ENCODE results near the gene PCNX4. TPM values are rescaled to one million over a fixed set of nuclear protein-coding genes. Genes with fewer than 3 reads are reported as not detected.
A peak's percentile ranks its signal among the peaks of the same experiment; 100 is the strongest.

Gene PCNX4
- polyA plus RNA-seq, 4 donors = 3.0 to 45.0 (median 9.0) TPM

GRCh38 chr14:60210703-60211102 lies 119.0 kb downstream of the PCNX4 start:
- WGBS, 3 donors = 74 to 81% (median 81%) methylated on average over 1 of the region's 1 CpG
- H3K9me3 ChIP-seq (ENCODE audit: control insufficient read depth in 2 of 2, insufficient read depth in 1 of 2, low read depth in 1 of 2, low read length in 1 of 2) = no peaks in the 10 kb centered on the region
- no peak overlapping the region for H3K27ac ChIP-seq (ENCODE audit: low read depth in 1 of 3, low read length in 2 of 3)
- H3K4me1 ChIP-seq (ENCODE audit: control insufficient read depth in 3 of 3, insufficient read depth in 2 of 3, low read depth in 1 of 3, low read length in 2 of 3) = peaks cover 2 to 5% (median 3%) of the 10 kb centered on the region in 3 donors
- no peak for FAIRE-seq
- DNase-seq = no peak
- no peaks in the 10 kb centered on the region for H3K36me3 ChIP-seq (ENCODE audit: control insufficient read depth in 3 of 3, insufficient read depth in 2 of 3, low read depth in 1 of 3, low read length in 3 of 3)
- H3K4me3 ChIP-seq (ENCODE audit: low read depth in 1 of 3, low read length in 3 of 3) = no peak overlapping the region
- H3K27me3 ChIP-seq (ENCODE audit: control insufficient read depth in 3 of 3, insufficient read depth in 3 of 3, low read length in 3 of 3) = no peaks in the 10 kb centered on the region

GRCh38 chr14:60211153-60211552 lies 119.4 kb downstream of the PCNX4 start:
- H3K4me1 ChIP-seq (ENCODE audit: control insufficient read depth in 3 of 3, insufficient read depth in 2 of 3, low read depth in 1 of 3, low read length in 2 of 3) = peaks cover 2 to 5% (median 3%) of the 10 kb centered on the region in 3 donors
- H3K27me3 ChIP-seq (ENCODE audit: control insufficient read depth in 3 of 3, insufficient read depth in 3 of 3, low read length in 3 of 3) = no peaks in the 10 kb centered on the region
- H3K27ac ChIP-seq (ENCODE audit: low read depth in 1 of 3, low read length in 2 of 3) = no peak overlapping the region
- H3K9me3 ChIP-seq (ENCODE audit: control insufficient read depth in 2 of 2, insufficient read depth in 1 of 2, low read depth in 1 of 2, low read length in 1 of 2) = no peaks in the 10 kb centered on the region
- H3K36me3 ChIP-seq (ENCODE audit: control insufficient read depth in 3 of 3, insufficient read depth in 2 of 3, low read depth in 1 of 3, low read length in 3 of 3) = no peaks in the 10 kb centered on the region
- H3K4me3 ChIP-seq (ENCODE audit: low read depth in 1 of 3, low read length in 3 of 3) = no peak overlapping the region
- 91 to 94% (median 94%) methylated on average over 3 of the region's 3 CpGs for WGBS, 3 donors
- FAIRE-seq (no peak), DNase-seq (no peak)

DNA sequence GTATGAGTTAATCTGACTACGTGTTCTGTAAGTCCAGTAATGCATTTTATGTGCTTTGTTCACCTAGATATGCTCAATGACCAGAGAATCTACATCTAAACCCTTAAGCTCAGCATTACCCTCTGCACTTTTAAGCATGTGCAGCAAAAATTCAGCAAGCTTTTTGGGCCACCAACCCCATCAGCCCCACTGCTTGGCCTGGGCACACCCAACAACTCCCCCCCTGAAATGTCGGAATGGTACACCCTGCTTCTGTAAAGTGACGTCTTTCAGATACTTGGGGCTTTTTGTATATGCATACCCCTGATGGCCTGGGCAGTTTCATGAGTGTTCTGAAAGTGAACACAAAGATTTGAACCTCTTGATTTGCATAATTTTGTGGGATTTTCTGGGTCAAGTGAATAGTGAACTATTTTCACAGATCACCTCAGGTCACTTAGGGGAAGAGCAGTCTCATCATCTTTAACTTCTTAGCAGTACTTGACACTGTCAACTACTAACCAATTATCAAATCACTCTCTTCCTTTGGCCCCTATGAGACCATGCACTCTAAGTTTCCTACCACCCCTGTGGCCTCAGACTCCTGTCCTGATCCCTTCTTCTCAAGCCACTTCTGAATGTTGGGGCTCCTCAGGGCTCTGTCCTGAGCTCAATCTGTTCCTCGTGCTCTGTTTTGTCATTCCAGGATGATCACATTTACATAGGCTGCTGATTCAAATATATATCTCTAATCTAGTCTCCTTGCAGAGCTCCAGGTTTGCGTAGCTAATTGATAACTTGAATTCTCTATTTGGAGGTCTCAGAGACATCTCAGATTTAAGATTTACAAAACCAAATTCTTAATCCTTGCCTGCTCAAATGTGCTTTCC lies 121.0 kb downstream of the PCNX4 start:
- Histone ChIP-seq H3K36me3 (ENCODE audit: control insufficient read depth in 3 of 3, insufficient read depth in 2 of 3, low read depth in 1 of 3, low read length in 3 of 3) (no peaks in the 10 kb centered on the region), H3K4me1 (ENCODE audit: control insufficient read depth in 3 of 3, insufficient read depth in 2 of 3, low read depth in 1 of 3, low read length in 2 of 3) (peaks cover 2 to 3% (median 3%) of the 10 kb centered on the region in 3 donors), H3K9me3 (ENCODE audit: control insufficient read depth in 2 of 2, insufficient read depth in 1 of 2, low read depth in 1 of 2, low read length in 1 of 2) (no peaks in the 10 kb centered on the region), H3K27me3 (ENCODE audit: control insufficient read depth in 3 of 3, insufficient read depth in 3 of 3, low read length in 3 of 3) (peaks cover 0 to 3% (median 0%) of the 10 kb centered on the region in 3 donors), H3K4me3 (ENCODE audit: low read depth in 1 of 3, low read length in 3 of 3) (no peak overlapping the region), H3K27ac (ENCODE audit: low read depth in 1 of 3, low read length in 2 of 3) (no peak overlapping the region)
- FAIRE-seq (no peak), DNase-seq (no peak)
- WGBS, 3 donors = 83 to 94% (median 84%) methylated on average over 5 of the region's 5 CpGs

- Histone ChIP-seq H3K27me3 (ENCODE audit: control insufficient read depth in 3 of 3, insufficient read depth in 3 of 3, low read length in 3 of 3) (peaks cover 0 to 3% (median 0%) of the 10 kb centered on the region in 3 donors), H3K9me3 (ENCODE audit: control insufficient read depth in 2 of 2, insufficient read depth in 1 of 2, low read depth in 1 of 2, low read length in 1 of 2) (no peaks in the 10 kb centered on the region), H3K4me1 (ENCODE audit: control insufficient read depth in 3 of 3, insufficient read depth in 2 of 3, low read depth in 1 of 3, low read length in 2 of 3) (peaks cover 2 to 3% (median 3%) of the 10 kb centered on the region in 3 donors), H3K36me3 (ENCODE audit: control insufficient read depth in 3 of 3, insufficient read depth in 2 of 3, low read depth in 1 of 3, low read length in 3 of 3) (no peaks in the 10 kb centered on the region), H3K4me3 (ENCODE audit: low read depth in 1 of 3, low read length in 3 of 3) (no peak overlapping the region), H3K27ac (ENCODE audit: low read depth in 1 of 3, low read length in 2 of 3) (peak overlapping the region in 1 of 3 donors; percentile 42)
- no peak for FAIRE-seq
- 27 to 57% (median 40%) methylated on average over 3 of the region's 3 CpGs for WGBS, 3 donors
- peak in 1 of 2 donors; percentile 32 for DNase-seq
These were observed 122.3 kb downstream of the PCNX4 start for GRCh38 chr14:60214003-60214402.

DNA sequence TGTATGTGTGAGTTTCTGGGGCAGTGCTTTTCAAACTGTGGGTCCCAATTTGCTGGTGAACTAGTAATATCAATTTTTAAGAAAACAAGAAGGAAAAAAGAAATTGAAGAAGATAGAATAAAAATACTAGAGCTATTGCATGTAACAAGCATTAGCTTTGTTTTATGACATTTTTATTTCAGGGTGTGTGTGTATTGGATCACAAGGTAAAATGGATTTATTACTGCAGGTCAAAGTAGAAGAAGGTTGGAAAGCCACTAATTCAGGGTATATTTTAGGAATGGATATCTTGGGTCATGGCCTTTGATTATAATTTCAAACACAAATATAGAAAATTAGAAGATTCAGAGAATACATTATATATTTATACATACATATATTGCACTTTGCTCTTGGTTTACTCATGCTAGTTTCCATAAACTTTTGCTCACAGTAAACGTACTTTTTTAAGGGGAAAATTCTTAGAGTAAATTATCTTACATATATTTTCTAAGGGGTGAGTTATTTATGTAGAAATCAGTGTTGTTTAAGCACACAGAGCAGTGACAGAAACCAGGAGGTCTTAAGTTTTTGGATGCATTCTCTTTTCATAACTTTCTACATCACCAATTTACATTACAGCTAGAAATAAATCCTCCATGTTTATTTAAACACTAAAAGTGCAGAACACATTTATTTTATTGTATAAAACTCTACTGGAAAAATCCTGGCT lies 122.8 kb downstream of the PCNX4 start:
- FAIRE-seq (peak; percentile 47), DNase-seq (peak; percentile 9 to 58)
- H3K4me1 ChIP-seq (ENCODE audit: control insufficient read depth in 3 of 3, insufficient read depth in 2 of 3, low read depth in 1 of 3, low read length in 2 of 3) = peaks cover 2 to 3% (median 3%) of the 10 kb centered on the region in 3 donors
- 19 to 30% (median 23%) methylated on average over 1 of the region's 1 CpG for WGBS, 3 donors
- H3K9me3 ChIP-seq (ENCODE audit: control insufficient read depth in 2 of 2, insufficient read depth in 1 of 2, low read depth in 1 of 2, low read length in 1 of 2) = no peaks in the 10 kb centered on the region
- peaks cover 0 to 3% (median 0%) of the 10 kb centered on the region in 3 donors for H3K27me3 ChIP-seq (ENCODE audit: control insufficient read depth in 3 of 3, insufficient read depth in 3 of 3, low read length in 3 of 3)
- peak overlapping the region in 1 of 3 donors; percentile 42 for H3K27ac ChIP-seq (ENCODE audit: low read depth in 1 of 3, low read length in 2 of 3)
- H3K36me3 ChIP-seq (ENCODE audit: control insufficient read depth in 3 of 3, insufficient read depth in 2 of 3, low read depth in 1 of 3, low read length in 3 of 3) = no peaks in the 10 kb centered on the region
- H3K4me3 ChIP-seq (ENCODE audit: low read depth in 1 of 3, low read length in 3 of 3) = no peak overlapping the region

DNA sequence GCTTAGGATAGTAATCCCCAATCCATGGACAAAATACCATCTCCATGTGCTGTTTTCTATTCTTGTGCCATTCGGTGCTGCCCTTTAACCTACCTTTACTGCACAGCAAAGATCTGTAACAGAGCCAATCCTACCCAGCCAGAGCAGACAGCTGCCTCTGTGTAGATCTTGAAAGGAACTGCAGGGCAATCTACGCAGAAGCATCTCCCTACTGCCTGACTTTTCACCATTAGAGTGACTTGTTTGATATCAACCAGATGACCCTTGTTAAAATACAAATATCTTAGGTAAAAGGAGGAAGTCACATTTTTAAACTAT lies 123.4 kb downstream of the PCNX4 start:
- Histone ChIP-seq H3K4me1 (ENCODE audit: control insufficient read depth in 3 of 3, insufficient read depth in 2 of 3, low read depth in 1 of 3, low read length in 2 of 3) (peaks cover 2 to 3% (median 3%) of the 10 kb centered on the region in 3 donors), H3K27ac (ENCODE audit: low read depth in 1 of 3, low read length in 2 of 3) (peak overlapping the region in 2 of 3 donors; percentile 4 to 35), H3K9me3 (ENCODE audit: control insufficient read depth in 2 of 2, insufficient read depth in 1 of 2, low read depth in 1 of 2, low read length in 1 of 2) (no peaks in the 10 kb centered on the region), H3K27me3 (ENCODE audit: control insufficient read depth in 3 of 3, insufficient read depth in 3 of 3, low read length in 3 of 3) (peaks cover 0 to 3% (median 0%) of the 10 kb centered on the region in 3 donors), H3K36me3 (ENCODE audit: control insufficient read depth in 3 of 3, insufficient read depth in 2 of 3, low read depth in 1 of 3, low read length in 3 of 3) (no peaks in the 10 kb centered on the region), H3K4me3 (ENCODE audit: low read depth in 1 of 3, low read length in 3 of 3) (no peak overlapping the region)
- 15 to 48% (median 44%) methylated on average over 2 of the region's 2 CpGs for WGBS, 3 donors
- peak; percentile 13 to 77 for DNase-seq
- no peak for FAIRE-seq

DNA sequence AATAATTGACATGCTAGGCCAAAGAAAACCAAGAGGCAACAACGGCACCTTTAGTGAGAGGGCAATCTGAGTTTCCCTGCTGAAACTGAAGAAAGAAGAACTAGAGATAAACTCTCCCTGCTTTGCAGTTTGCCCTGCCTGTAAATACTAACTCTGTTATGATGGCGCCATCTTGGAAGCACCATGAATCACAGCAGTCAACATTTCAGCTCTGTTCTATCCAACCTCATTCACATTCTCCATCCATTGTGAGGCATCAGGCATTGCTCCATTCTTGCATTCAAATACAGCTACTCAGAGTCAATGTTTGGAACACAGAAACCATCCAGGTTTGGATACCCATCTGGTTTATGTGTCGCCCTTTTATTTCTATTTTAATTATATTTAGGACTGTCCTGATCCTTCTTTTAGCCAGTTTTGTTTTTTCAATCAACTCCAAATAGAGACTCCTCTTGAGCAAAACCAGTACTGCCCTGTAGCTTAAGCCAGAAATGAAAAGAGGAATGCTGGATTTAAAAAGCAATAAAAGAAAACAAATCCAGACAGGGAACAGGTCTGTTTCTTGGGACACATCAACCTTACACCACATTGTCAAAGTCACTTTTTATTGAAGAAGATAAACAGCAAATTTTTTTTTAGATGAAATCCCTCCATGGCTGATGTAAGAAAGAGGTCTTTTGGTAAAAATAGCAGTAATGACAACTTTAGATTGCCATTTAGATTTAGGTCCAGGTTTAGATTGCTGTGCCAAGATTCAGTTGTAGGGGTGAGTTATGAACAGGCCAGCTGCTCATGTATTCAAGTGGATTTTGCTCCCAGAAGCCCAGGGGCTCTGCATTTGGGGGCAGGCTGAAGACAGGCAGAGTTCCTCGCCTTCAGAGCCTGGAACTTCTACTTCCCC lies 124.0 kb downstream of the PCNX4 start:
- Histone ChIP-seq H3K27me3 (ENCODE audit: control insufficient read depth in 3 of 3, insufficient read depth in 3 of 3, low read length in 3 of 3) (peaks cover 0 to 3% (median 0%) of the 10 kb centered on the region in 3 donors), H3K4me1 (ENCODE audit: control insufficient read depth in 3 of 3, insufficient read depth in 2 of 3, low read depth in 1 of 3, low read length in 2 of 3) (peaks cover 2 to 3% (median 3%) of the 10 kb centered on the region in 3 donors), H3K36me3 (ENCODE audit: control insufficient read depth in 3 of 3, insufficient read depth in 2 of 3, low read depth in 1 of 3, low read length in 3 of 3) (no peaks in the 10 kb centered on the region), H3K9me3 (ENCODE audit: control insufficient read depth in 2 of 2, insufficient read depth in 1 of 2, low read depth in 1 of 2, low read length in 1 of 2) (no peaks in the 10 kb centered on the region), H3K27ac (ENCODE audit: low read depth in 1 of 3, low read length in 2 of 3) (peak overlapping the region in 1 of 3 donors; percentile 35), H3K4me3 (ENCODE audit: low read depth in 1 of 3, low read length in 3 of 3) (no peak overlapping the region)
- FAIRE-seq (no peak), DNase-seq (no peak)
- WGBS, 3 donors = 71 to 84% (median 80%) methylated on average over 4 of the region's 4 CpGs

GRCh38 chr14:60217713-60218112 lies 126.0 kb downstream of the PCNX4 start:
- peaks cover 2 to 3% (median 3%) of the 10 kb centered on the region in 3 donors for H3K4me1 ChIP-seq (ENCODE audit: control insufficient read depth in 3 of 3, insufficient read depth in 2 of 3, low read depth in 1 of 3, low read length in 2 of 3)
- no peak overlapping the region for H3K27ac ChIP-seq (ENCODE audit: low read depth in 1 of 3, low read length in 2 of 3)
- no peak for FAIRE-seq
- no peak for DNase-seq
- WGBS, 3 donors = 62 to 91% (median 88%) methylated on average over 3 of the region's 3 CpGs
- no peaks in the 10 kb centered on the region for H3K9me3 ChIP-seq (ENCODE audit: control insufficient read depth in 2 of 2, insufficient read depth in 1 of 2, low read depth in 1 of 2, low read length in 1 of 2)
- H3K36me3 ChIP-seq (ENCODE audit: control insufficient read depth in 3 of 3, insufficient read depth in 2 of 3, low read depth in 1 of 3, low read length in 3 of 3) = no peaks in the 10 kb centered on the region
- no peak overlapping the region for H3K4me3 ChIP-seq (ENCODE audit: low read depth in 1 of 3, low read length in 3 of 3)
- H3K27me3 ChIP-seq (ENCODE audit: control insufficient read depth in 3 of 3, insufficient read depth in 3 of 3, low read length in 3 of 3) = peaks cover 0 to 3% (median 0%) of the 10 kb centered on the region in 3 donors

Data from small intestine (tissue), 7 donors.